Gastrocnemius medialis (tissue), 4 donors: ENCODE results near the gene RALY. TPM values are rescaled to one million over a fixed set of nuclear protein-coding genes. Genes with fewer than 3 reads are reported as not detected.

Source experiments
- ATAC-seq, 2 donors: fragments of 150-250 bp; one replicate each; pipeline ENCODE4 v1.9.1; 2016
- DNase-seq, 2 donors: peaks; one replicate each; pipeline ENCODE4 v3.0.0-alpha.2; 2019
- H3K27ac ChIP-seq, 4 donors: fragments of 200-600 bp; sonication (generic); 1 replicate in 1 of 4; 2 replicates in 3 of 4; pipeline ENCODE4 v1.5.1; 2016 to 2018; ENCODE audit warnings: mild to moderate bottlenecking in 2 of 4, moderate library complexity in 1 of 4
- H3K27me3 ChIP-seq, 3 donors: fragments of 200-600 bp; sonication (generic) in 2 of 3; 1 replicate in 1 of 3; 2 replicates in 2 of 3; pipeline versions ENCODE4 v1.5.1 to v1.6.0; 2016 to 2019; ENCODE audit warnings: mild to moderate bottlenecking in 1 of 3, moderate library complexity in 1 of 3
- H3K36me3 ChIP-seq, 2 donors: fragments of 200-600 bp; sonication (generic) in 1 of 2; one replicate each; pipeline ENCODE4 v1.5.1; 2017 to 2018
- H3K4me1 ChIP-seq, 2 donors: fragments of 200-600 bp; sonication (generic) in 1 of 2; one replicate each; pipeline ENCODE4 v1.5.1; 2016 to 2017; ENCODE audit warnings: mild to moderate bottlenecking in 2 of 2
- H3K4me3 ChIP-seq, 4 donors: fragments of 200-600 bp; sonication (generic) in 3 of 4; 1 replicate in 1 of 4; 2 replicates in 3 of 4; pipeline ENCODE4 v1.5.1; 2016 to 2019; ENCODE audit warnings: mild to moderate bottlenecking in 2 of 4
- H3K9me3 ChIP-seq, 3 donors: fragments of 200-600 bp; sonication (generic) in 2 of 3; 1 replicate in 1 of 3; 2 replicates in 2 of 3; pipeline ENCODE4 v1.5.1; 2016 to 2019
- POLR2A ChIP-seq, 2 donors: fragments of 450-650 bp; IDR thresholded peaks; one replicate each; pipeline ENCODE4 v1.6.1; 2017; ENCODE audit warnings: antibody characterized with exemption in 2 of 2, mild to moderate bottlenecking in 2 of 2, moderate library complexity in 2 of 2
- in situ Hi-C, 4 donors: fragments of 200-750 bp; cut with MboI; loops; one replicate each; pipeline versions ENCODE4 v1.15.0 to v1.8.0; 2017; ENCODE audit warnings: low sequenced_read_pairs in 4 of 4
- intact Hi-C: fragments of 100-400 bp; cut with DNase I; formaldehyde crosslinking; loops from one replicate; pipeline ENCODE4 v1.15.1; 2023; ENCODE audit warnings: low total_unique reads
- total RNA-seq, 4 donors: library from RNA; depleted of rRNA; stranded (reverse); fragments of >200 nt; gene quantifications; one replicate each; pipeline versions ENCODE4 v1.1.0 to v1.2.3, GENCODE V29; 2016
- TF ChIP-seq, protein P1 (sequence below), 5 experiments: fragments of 450-650 bp in 3 of 5; fragments of 200-600 bp in 2 of 5; sonication (generic) in 2 of 5; IDR thresholded peaks in 4 of 5; conservative IDR thresholded peaks in 1 of 5; 1 replicate in 4 of 5; 2 replicates in 1 of 5; pipeline ENCODE4 v1.5.1; 2016 to 2019; ENCODE audit warnings: antibody characterized with exemption in 5 of 5, mild to moderate bottlenecking in 3 of 5, moderate library complexity in 3 of 5

RALY gene
- total RNA-seq, 4 donors from 2014 or later: 69.0 to 119 (median 93.1) TPM

DNA sequence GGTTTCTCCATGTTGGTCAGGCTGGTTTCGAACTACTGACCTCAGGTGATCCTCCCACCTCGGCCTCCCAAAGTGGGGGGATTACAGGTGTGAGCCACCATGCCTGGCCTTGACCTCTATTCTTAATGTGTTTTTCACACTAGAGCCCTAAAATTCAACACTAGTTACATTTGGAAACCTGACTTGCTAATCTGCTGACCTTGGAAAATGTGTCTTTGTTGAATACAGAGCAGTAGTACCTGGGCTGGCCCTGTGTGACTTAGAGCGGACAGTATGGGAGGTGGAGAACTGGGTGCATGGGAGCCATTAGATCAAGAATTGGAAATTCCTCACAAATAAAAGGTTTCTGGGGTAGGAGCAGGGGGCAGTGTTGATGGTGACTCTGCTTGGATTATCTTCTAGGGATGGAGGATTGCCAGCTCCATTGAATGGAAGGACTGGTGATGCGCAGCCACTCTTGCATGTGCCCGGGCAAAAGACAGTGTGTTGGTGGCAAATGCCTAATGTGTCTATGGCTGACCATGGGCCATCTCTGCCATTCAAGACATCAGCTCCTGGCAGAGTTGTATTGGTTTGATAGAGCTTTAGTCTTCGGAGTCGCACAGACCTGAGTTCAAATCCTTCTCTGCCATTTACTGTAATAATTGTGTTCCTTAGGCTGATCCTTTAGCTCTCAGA is 53.4 kb downstream of the RALY start:
- in situ Hi-C loops: loop anchor here in 1 of 4 donors (10.0 kb wide), 1 partner anchor 52 kb away; the partner anchor contains the start of gene RALY
- peaks cover 61 to 85% of the 10 kb centered on the region in 2 donors for H3K4me1 ChIP-seq
- intact Hi-C loops: no loop called here

DNA sequence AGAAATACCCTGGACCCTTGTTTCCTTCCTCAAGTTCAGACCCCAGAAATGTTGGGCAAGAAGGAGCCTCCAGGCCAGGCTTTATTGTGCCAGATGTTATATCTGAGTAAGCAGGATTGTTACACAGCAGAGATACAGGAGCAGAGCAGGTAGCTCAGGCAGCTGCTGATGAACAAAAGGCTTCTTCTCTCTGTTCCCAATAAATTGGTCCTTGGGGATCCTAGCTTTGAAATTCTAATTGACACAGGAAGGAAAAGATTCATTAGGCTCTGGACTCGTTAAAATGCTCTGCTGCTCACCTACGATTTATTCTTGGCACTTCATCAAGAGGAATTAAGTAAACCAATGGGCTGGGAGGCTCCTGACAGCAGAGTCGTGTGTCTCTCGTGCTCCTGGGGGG is 54.2 kb downstream of the RALY start:
- ATAC-seq (no peak), DNase-seq (no peak)
- H3K36me3 ChIP-seq: no peaks in the 10 kb centered on the region
- no peak overlapping the region for H3K27ac ChIP-seq
- H3K9me3 ChIP-seq: no peaks in the 10 kb centered on the region
- TF ChIP-seq POLR2A (IDR thresholded peaks at IDR 0.05): no peak
- TF ChIP-seq, protein P1, sequence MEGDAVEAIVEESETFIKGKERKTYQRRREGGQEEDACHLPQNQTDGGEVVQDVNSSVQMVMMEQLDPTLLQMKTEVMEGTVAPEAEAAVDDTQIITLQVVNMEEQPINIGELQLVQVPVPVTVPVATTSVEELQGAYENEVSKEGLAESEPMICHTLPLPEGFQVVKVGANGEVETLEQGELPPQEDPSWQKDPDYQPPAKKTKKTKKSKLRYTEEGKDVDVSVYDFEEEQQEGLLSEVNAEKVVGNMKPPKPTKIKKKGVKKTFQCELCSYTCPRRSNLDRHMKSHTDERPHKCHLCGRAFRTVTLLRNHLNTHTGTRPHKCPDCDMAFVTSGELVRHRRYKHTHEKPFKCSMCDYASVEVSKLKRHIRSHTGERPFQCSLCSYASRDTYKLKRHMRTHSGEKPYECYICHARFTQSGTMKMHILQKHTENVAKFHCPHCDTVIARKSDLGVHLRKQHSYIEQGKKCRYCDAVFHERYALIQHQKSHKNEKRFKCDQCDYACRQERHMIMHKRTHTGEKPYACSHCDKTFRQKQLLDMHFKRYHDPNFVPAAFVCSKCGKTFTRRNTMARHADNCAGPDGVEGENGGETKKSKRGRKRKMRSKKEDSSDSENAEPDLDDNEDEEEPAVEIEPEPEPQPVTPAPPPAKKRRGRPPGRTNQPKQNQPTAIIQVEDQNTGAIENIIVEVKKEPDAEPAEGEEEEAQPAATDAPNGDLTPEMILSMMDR (IDR thresholded peaks at IDR 0.05 in 4 of 5, conservative IDR thresholded peaks at IDR 0.05 in 1 of 5): no peak
- no peaks in the 10 kb centered on the region for H3K27me3 ChIP-seq
- no peak overlapping the region for H3K4me3 ChIP-seq
- intact Hi-C loops (no loop called here), in situ Hi-C loops (loop anchor here in 1 of 4 donors (10.0 kb wide), 1 partner anchor 53 kb away; the partner anchor contains the start of gene RALY)
- H3K4me1 ChIP-seq: peaks cover 55 to 85% of the 10 kb centered on the region in 2 donors

More for the DNA sequence above, 53.4 kb downstream of the RALY start:
- ATAC-seq (no peak), DNase-seq (no peak)
- Histone ChIP-seq H3K27me3 (no peaks in the 10 kb centered on the region), H3K4me3 (no peak overlapping the region), H3K36me3 (no peaks in the 10 kb centered on the region), H3K9me3 (no peaks in the 10 kb centered on the region), H3K27ac (no peak overlapping the region)
- no peak for TF ChIP-seq POLR2A (IDR thresholded peaks at IDR 0.05)
- TF ChIP-seq, protein P1 (IDR thresholded peaks at IDR 0.05 in 4 of 5, conservative IDR thresholded peaks at IDR 0.05 in 1 of 5): no peak

DNA sequence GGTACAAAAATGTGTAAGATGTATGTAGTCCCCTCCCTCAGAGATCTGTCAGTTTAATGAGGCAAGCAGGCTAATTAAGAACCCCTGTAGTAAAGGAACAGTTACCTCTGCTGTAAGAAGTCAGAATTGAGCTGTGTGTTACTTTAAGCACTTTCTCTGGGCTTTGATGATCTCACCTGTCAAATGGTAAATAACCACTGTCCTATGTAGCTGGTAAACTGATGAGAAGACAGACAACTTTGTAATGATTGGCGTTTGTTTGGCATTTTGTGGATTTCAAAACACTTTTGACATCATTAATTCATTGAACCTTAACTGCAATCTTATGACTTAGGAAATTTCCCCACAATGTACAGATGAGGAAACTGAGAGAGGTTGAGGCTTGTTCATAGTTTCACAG is 55.7 kb downstream of the RALY start:
- ATAC-seq (no peak), DNase-seq (no peak)
- Histone ChIP-seq H3K36me3 (no peaks in the 10 kb centered on the region), H3K27ac (no peak overlapping the region), H3K9me3 (no peaks in the 10 kb centered on the region), H3K4me1 (peaks cover 46 to 72% of the 10 kb centered on the region in 2 donors), H3K4me3 (no peak overlapping the region), H3K27me3 (no peaks in the 10 kb centered on the region)
- intact Hi-C loops (no loop called here), in situ Hi-C loops (loop anchor here in 1 of 4 donors (10.0 kb wide), 1 partner anchor 55 kb away; the partner anchor contains the start of gene RALY)
- TF ChIP-seq, protein P1 (IDR thresholded peaks at IDR 0.05 in 4 of 5, conservative IDR thresholded peaks at IDR 0.05 in 1 of 5): no peak
- no peak for TF ChIP-seq POLR2A (IDR thresholded peaks at IDR 0.05)

DNA sequence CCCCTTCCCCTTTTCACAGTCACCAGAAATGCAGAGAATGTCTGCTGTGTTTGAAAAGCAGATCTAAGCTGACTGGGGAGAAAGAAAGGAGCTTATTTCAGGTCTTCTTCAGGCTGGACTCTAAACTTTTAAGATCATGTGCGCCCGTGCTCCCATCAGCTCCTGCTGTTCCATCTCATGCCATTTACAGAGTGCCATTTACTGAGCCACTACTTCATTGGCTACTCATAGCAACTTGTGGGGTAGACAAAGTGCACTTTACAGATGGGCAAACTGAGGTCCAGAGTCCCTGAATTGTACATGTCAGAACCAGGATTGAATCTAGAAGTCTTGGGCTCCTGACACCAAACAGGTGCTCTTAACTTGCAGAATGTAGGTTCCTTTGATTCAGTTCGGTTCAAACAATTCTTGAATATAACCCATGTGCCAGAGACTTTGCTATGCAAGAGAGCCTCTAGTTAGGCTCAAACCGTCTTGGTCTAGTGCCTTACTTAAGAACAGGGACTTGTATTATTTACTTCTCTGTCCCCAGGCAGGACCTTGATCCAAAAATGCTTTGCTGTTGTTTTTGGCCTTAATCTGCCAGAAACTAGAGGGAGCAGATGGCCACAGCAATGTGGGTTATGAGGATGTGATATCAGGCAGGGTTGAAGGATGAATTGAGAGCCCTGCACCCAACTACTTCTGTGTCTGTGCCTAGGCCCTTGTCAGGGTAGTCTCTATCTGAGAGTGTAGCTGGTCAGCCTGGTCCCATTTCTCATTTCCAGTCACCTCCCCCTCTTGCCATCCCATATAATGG is 56.4 kb downstream of the RALY start:
- Histone ChIP-seq H3K27me3 (no peaks in the 10 kb centered on the region), H3K36me3 (no peaks in the 10 kb centered on the region), H3K4me3 (no peak overlapping the region), H3K27ac (no peak overlapping the region), H3K9me3 (no peaks in the 10 kb centered on the region), H3K4me1 (peaks cover 41 to 65% of the 10 kb centered on the region in 2 donors)
- TF ChIP-seq POLR2A (IDR thresholded peaks at IDR 0.05): no peak
- ATAC-seq (no peak), DNase-seq (no peak)
- in situ Hi-C loops (loop anchor here in 2 of 4 donors (10.0 to 25.0 kb wide), 2 partner anchors 55 to 113 kb away; partner anchors contain the start of gene RALY (in 1 of the 2)), intact Hi-C loops (no loop called here)

DNA sequence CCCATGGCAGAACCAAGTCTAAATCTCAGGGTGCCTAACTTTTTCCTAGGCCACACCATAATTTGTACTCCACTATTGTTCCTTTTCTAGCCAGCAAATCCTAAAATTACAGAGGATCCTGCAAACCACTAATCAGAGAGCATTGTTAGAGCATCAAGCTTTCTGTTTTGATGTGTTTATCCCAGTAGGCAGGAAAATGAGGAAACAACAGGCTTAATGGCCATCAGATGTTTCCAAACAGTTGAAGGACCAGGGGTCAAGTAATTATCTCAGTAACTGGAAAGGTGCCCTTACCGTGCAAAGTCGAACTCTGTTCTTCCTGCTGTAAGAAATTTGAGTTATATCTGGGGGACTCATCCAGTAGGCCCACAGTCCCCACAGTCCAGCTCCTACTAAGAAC is 58.7 kb downstream of the RALY start:
- H3K4me1 ChIP-seq: peaks cover 24 to 45% of the 10 kb centered on the region in 2 donors
- no peak overlapping the region for H3K4me3 ChIP-seq
- in situ Hi-C loops: loop anchor here in 1 of 4 donors (25.0 kb wide), 1 partner anchor 115 kb away; no protein-coding TSS in a partner anchor
- intact Hi-C loops: no loop called here
- DNase-seq (no peak), ATAC-seq (no peak)
- no peaks in the 10 kb centered on the region for H3K36me3 ChIP-seq
- no peak for TF ChIP-seq POLR2A (IDR thresholded peaks at IDR 0.05)
- TF ChIP-seq, protein P1 (IDR thresholded peaks at IDR 0.05 in 4 of 5, conservative IDR thresholded peaks at IDR 0.05 in 1 of 5): no peak
- no peaks in the 10 kb centered on the region for H3K9me3 ChIP-seq
- no peak overlapping the region for H3K27ac ChIP-seq
- no peaks in the 10 kb centered on the region for H3K27me3 ChIP-seq
